Right lobe of liver (tissue), 6 donors: ENCODE data around the gene TEX264. TPM values are rescaled to one million over a fixed set of nuclear protein-coding genes. Genes with fewer than 3 reads are reported as not detected.

Experiments used
- ATAC-seq, 4 donors: fragments of 200-7000 bp; cut with Tn5 transposase; one replicate each; pipeline ENCODE4 v1.9.1; 2020; ENCODE audit warnings: mild to moderate bottlenecking in 4 of 4, moderate library complexity in 4 of 4
- DNase-seq, 3 donors: peaks; one replicate each; pipeline ENCODE4 v3.0.0-alpha.2; 2020
- H3K27ac ChIP-seq, 3 donors: fragments of 200-600 bp; one replicate each; pipeline ENCODE4 v1.8.0; 2022
- H3K27me3 ChIP-seq, 2 donors: fragments of 200-600 bp; one replicate each; pipeline ENCODE4 v1.8.0; 2022
- H3K36me3 ChIP-seq, 4 donors: fragments of 200-600 bp; sonication (generic) in 1 of 4; one replicate each; pipeline versions ENCODE4 v1.5.1 to v1.8.0; 2017 to 2022; ENCODE audit warnings: control low read depth in 1 of 4
- H3K4me1 ChIP-seq, 4 donors: fragments of 200-600 bp; sonication (generic) in 1 of 4; one replicate each; pipeline versions ENCODE4 v1.5.1 to v1.8.0; 2017 to 2022; ENCODE audit warnings: control low read depth in 1 of 4
- H3K4me3 ChIP-seq, 3 donors: fragments of 200-600 bp; one replicate each; pipeline ENCODE4 v1.8.0; 2022
- H3K9me3 ChIP-seq, 4 donors: fragments of 200-600 bp; sonication (generic) in 1 of 4; one replicate each; pipeline versions ENCODE4 v1.5.1 to v1.8.0; 2017 to 2022; ENCODE audit warnings: control low read depth in 1 of 4
- POLR2A ChIP-seq: fragments of 450-650 bp; IDR thresholded peaks from one replicate; pipeline ENCODE4 v1.6.1; 2017; ENCODE audit warnings: antibody characterized with exemption, mild to moderate bottlenecking
- WGBS: methylation state at CpG from one replicate; pipeline ENCODE4 v1.1.6; 2018; ENCODE audit warnings: low coverage, low lambda C conversion rate; ENCODE audit not compliant: insufficient coverage; ENCODE audit errors: missing lambda C conversion rate; 5-methylcytosine and 5-hydroxymethylcytosine counted together
- intact Hi-C, 2 donors: fragments of 100-400 bp; cut with DNase I; formaldehyde crosslinking; loops; one replicate each; pipeline versions ENCODE4 v1.11.2 to v1.14.1; 2022
- total RNA-seq, 6 experiments: library from RNA; depleted of rRNA in 2 of 6; stranded (reverse); fragments of >200 nt in 2 of 6; fragmentation: NEBNext Ultra II Directional in 3 of 6; extraction: Animal tissue kit (Norgen Biotek cat#: 25700) in 3 of 6; gene quantifications; one replicate each; pipeline versions ENCODE4 v1.1.0 to v1.2.4, GENCODE V29; 2016 to 2023
- TF ChIP-seq, protein P1 (sequence below), 4 donors: fragments of 200-600 bp in 3 of 4; fragments of 450-650 bp in 1 of 4; IDR thresholded peaks; one replicate each; pipeline versions ENCODE4 v1.5.1 to v1.8.0; 2016 to 2022; ENCODE audit warnings: antibody characterized with exemption in 4 of 4, mild to moderate bottlenecking in 2 of 4
- donor health status: DM: no; HTN: yes; CAD: no.
- donor health status: DM: no; HTN: no; CAD: no.
- donor health status: DM: no; HTN: no; CAD: no.
- donor health status: DM: no; HTN: yes; CAD: no.
- donor health status: DM: no; HTN: yes; CAD: no.

The TEX264 gene
- total RNA-seq, 6 experiments from 2014 or later: 26.5 to 67.0 (median 40.8) TPM

DNA sequence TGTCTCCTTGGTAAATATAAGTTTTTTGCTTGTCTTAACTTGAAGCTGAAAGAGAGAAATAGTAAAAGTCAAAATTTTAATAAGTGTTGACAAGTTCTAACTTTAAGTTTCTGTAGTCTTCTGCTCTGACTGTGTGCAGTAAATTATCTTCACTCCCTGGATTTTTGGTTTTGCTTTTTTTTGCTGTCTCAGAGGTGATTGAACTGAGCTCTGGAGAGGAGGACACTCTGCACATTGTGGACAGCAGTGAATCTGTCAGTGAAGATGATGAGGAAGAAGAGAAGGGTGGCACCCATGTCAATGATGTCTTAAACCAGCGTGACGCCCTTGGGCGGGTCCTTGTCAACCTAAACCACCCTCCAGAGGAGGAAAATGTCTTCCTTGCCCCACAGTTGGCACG, 40.5 kb upstream of the TEX264 start:
- Histone ChIP-seq H3K36me3 (peaks cover 0 to 75% (median 17%) of the 10 kb centered on the region in 4 donors), H3K9me3 (no peaks in the 10 kb centered on the region), H3K27ac (no peak overlapping the region), H3K27me3 (no peaks in the 10 kb centered on the region), H3K4me1 (no peaks in the 10 kb centered on the region), H3K4me3 (peak overlapping the region in 1 of 3 donors; percentile 15)
- intact Hi-C loops: loop anchor here in 1 of 2 donors (10.0 kb wide), 1 partner anchor 126 kb away; the partner anchor contains the start of gene DCAF1
- 94% methylated on average over 4 of the region's 4 CpGs for WGBS
- no peak for TF ChIP-seq POLR2A
- TF ChIP-seq, protein P1, sequence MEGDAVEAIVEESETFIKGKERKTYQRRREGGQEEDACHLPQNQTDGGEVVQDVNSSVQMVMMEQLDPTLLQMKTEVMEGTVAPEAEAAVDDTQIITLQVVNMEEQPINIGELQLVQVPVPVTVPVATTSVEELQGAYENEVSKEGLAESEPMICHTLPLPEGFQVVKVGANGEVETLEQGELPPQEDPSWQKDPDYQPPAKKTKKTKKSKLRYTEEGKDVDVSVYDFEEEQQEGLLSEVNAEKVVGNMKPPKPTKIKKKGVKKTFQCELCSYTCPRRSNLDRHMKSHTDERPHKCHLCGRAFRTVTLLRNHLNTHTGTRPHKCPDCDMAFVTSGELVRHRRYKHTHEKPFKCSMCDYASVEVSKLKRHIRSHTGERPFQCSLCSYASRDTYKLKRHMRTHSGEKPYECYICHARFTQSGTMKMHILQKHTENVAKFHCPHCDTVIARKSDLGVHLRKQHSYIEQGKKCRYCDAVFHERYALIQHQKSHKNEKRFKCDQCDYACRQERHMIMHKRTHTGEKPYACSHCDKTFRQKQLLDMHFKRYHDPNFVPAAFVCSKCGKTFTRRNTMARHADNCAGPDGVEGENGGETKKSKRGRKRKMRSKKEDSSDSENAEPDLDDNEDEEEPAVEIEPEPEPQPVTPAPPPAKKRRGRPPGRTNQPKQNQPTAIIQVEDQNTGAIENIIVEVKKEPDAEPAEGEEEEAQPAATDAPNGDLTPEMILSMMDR (IDR thresholded peaks at IDR 0.05): no peak
- ATAC-seq (peak in 1 of 4 donors; percentile 50), DNase-seq (no peak)

DNA sequence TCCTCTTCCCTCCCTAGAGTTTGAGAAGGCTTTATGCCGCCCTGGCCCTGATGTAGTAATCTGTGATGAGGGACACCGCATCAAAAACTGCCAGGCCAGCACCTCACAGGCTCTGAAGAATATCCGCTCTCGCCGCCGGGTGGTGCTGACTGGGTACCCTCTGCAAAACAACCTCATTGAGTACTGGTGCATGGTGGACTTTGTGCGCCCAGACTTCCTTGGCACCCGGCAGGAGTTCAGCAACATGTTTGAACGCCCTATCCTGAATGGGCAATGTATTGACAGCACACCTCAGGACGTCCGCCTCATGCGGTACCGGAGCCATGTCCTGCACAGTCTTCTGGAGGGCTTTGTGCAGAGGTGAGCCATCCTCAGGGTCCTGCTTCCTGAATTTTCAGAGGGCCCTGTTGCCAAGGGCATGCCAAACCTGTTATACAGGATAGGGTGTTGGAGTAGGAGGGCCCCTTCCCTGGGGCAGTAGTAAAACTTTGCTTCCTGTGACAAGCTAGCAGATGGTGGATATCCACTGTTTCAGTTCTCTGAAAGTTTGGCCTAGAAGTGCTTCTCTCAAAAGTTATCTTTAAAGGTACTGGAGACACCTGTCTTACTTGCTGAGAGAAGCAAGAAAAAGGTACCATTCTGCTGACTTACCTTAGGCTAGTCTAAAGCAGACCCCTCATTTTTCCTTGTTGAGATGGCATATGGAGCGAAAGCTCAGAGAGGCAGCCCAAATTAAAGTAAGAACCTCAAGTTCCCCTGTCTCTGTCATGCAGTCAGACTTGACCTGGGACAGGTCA, 33.7 kb upstream of the TEX264 start:
- WGBS: 70% methylated on average over 5 of the region's 14 CpGs
- TF ChIP-seq, protein P1 (IDR thresholded peaks at IDR 0.05): peak in 1 of 4 donors; percentile 17
- no peak for TF ChIP-seq POLR2A

DNA sequence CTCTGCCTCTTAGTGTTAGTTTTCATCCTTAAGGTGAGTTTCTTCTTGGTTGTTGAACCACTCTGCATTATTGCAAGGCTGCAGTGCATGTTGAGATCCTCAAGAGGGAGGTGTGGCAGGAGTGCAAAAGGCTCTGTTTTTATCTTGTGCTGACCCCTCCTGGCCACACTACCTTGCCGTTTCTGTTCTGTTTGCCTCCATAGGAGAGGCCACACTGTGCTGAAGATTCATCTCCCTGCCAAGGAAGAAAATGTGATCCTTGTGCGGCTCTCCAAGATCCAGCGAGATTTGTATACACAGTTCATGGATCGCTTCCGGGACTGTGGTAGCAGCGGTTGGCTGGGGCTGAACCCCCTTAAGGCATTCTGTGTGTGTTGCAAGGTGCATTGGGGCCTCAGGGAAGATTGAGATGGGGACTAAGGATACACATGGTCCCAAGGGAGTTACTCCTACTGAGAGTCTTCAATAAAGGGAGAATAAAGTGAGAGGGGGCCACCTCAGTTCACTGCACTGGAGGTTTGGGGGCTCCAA, 33.0 kb upstream of the TEX264 start:
- H3K27ac ChIP-seq: no peak overlapping the region
- H3K36me3 ChIP-seq: peaks cover 0 to 96% (median 27%) of the 10 kb centered on the region in 4 donors
- no peak overlapping the region for H3K4me3 ChIP-seq
- H3K27me3 ChIP-seq: no peaks in the 10 kb centered on the region
- intact Hi-C loops: loop anchor here (5.0 to 10.0 kb wide), 2 partner anchors 133 to 136 kb away; partner anchors contain the start of gene DCAF1 (in 2 of the 2)
- ATAC-seq (peak; percentile 84 to 96 (median 92)), DNase-seq (peak in 2 of 3 donors; percentile 31 to 55)
- no peaks in the 10 kb centered on the region for H3K9me3 ChIP-seq
- peaks cover 0 to 16% (median 0%) of the 10 kb centered on the region in 4 donors for H3K4me1 ChIP-seq
- TF ChIP-seq POLR2A: no peak
- TF ChIP-seq, protein P1 (IDR thresholded peaks at IDR 0.05): peak; percentile 77 to 85 (median 83)
- 60% methylated on average over 6 of the region's 6 CpGs for WGBS

More for the DNA sequence above, 33.7 kb upstream of the TEX264 start:
- DNase-seq (peak; percentile 25 to 70 (median 70)), ATAC-seq (peak; percentile 49 to 90 (median 76))
- H3K4me3 ChIP-seq: no peak overlapping the region
- intact Hi-C loops: loop anchor here (5.0 to 10.0 kb wide), 2 partner anchors 133 to 135 kb away; partner anchors contain the start of gene DCAF1 (in 2 of the 2)
- peaks cover 0 to 95% (median 25%) of the 10 kb centered on the region in 4 donors for H3K36me3 ChIP-seq
- H3K27ac ChIP-seq: peak overlapping the region in 2 of 3 donors; percentile 14 to 26
- peaks cover 0 to 16% (median 0%) of the 10 kb centered on the region in 4 donors for H3K4me1 ChIP-seq
- H3K9me3 ChIP-seq: no peaks in the 10 kb centered on the region
- no peaks in the 10 kb centered on the region for H3K27me3 ChIP-seq

DNA sequence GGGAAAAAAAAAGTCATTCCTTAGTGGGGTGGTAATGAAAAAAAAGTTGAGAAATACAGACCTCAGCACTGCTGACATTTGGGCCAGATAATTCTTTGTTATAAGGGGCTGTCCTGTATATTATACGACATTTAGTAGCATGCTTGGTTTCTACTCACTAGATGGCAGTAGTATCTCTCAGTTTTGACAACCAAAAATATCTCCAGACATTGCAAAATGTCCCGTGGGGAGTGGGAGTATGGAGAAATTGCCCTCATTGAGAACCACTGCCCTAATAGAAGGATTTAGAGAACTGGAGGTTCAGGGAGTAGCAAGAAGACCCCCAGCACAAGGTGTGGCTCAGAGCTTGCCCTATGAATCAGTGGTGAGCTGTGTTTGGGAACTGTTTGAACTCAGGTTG, 28.6 kb upstream of the TEX264 start:
- DNase-seq: no peak
- H3K27me3 ChIP-seq: no peaks in the 10 kb centered on the region
- TF ChIP-seq, protein P1 (IDR thresholded peaks at IDR 0.05): peak; percentile 22 to 37 (median 36)
- TF ChIP-seq POLR2A: no peak
- peaks cover 0 to 6% (median 0%) of the 10 kb centered on the region in 4 donors for H3K4me1 ChIP-seq
- 22% methylated on average over 2 of the region's 2 CpGs for WGBS
- no peak overlapping the region for H3K27ac ChIP-seq
- H3K9me3 ChIP-seq: no peaks in the 10 kb centered on the region
- H3K36me3 ChIP-seq: peaks cover 5 to 98% (median 45%) of the 10 kb centered on the region in 4 donors
- H3K4me3 ChIP-seq: no peak overlapping the region
- ATAC-seq: peak in 2 of 4 donors; percentile 31 to 43
- intact Hi-C loops: no loop called here
